Loucy (cell line): ENCODE data around the gene LRRC57.

ENCODE experiments used
- H2AFZ ChIP-seq: fragments of 200-600 bp; sonication (generic); 2 replicates; pipeline ENCODE4 v1.6.0; 2016; ENCODE audit warnings: antibody characterized with exemption, mild to moderate bottlenecking, low read length, moderate library complexity
- H3F3A ChIP-seq: fragments of 200-600 bp; 2 replicates; pipeline ENCODE4 v1.6.0; 2016; ENCODE audit warnings: antibody characterized with exemption, low read depth, mild to moderate bottlenecking
- H3K27me3 ChIP-seq: fragments of 200-600 bp; sonication (generic); 2 replicates; pipeline ENCODE4 v1.6.1; 2014; ENCODE audit warnings: low read length, mild to moderate bottlenecking; ENCODE audit not compliant: insufficient read depth, poor library complexity, severe bottlenecking
- H3K36me3 ChIP-seq: fragments of 200-600 bp; sonication (generic); 2 replicates; pipeline ENCODE4 v1.6.1; 2016; ENCODE audit warnings: low read length; ENCODE audit not compliant: insufficient read depth
- H3K4me1 ChIP-seq: fragments of 200-600 bp; sonication (generic); 2 replicates; pipeline ENCODE4 v1.5.1; 2014; ENCODE audit warnings: low read length, mild to moderate bottlenecking; ENCODE audit not compliant: insufficient read depth, poor library complexity, severe bottlenecking
- H3K4me2 ChIP-seq: fragments of 200-600 bp; sonication (generic); 2 replicates; pipeline ENCODE4 v1.6.0; 2014; ENCODE audit warnings: antibody characterized with exemption, low read length, low read depth, mild to moderate bottlenecking; ENCODE audit not compliant: poor library complexity, severe bottlenecking
- H3K4me3 ChIP-seq: fragments of 200-600 bp; sonication (generic); 2 replicates; pipeline ENCODE4 v1.5.1; 2014; ENCODE audit warnings: low read length, mild to moderate bottlenecking, mixed read lengths; ENCODE audit not compliant: poor library complexity, severe bottlenecking
- H3K79me2 ChIP-seq: fragments of 200-600 bp; sonication (generic); 2 replicates; pipeline ENCODE4 v1.6.1; 2014; ENCODE audit warnings: low read length; ENCODE audit not compliant: insufficient read depth
- H3K9ac ChIP-seq: fragments of 200-600 bp; sonication (generic); 2 replicates; pipeline ENCODE4 v1.6.0; 2014; ENCODE audit warnings: mild to moderate bottlenecking, low read depth, low read length, moderate library complexity; ENCODE audit not compliant: poor library complexity, severe bottlenecking
- H3K9me2 ChIP-seq: fragments of 200-600 bp; sonication (generic); replicated peaks from 2 replicates; pipeline ENCODE4 v1.6.1; 2016; ENCODE audit warnings: low read depth, low read length, mixed read lengths
- H3K9me3 ChIP-seq: fragments of 200-600 bp; sonication (generic); 2 replicates; pipeline ENCODE4 v1.6.1; 2014; ENCODE audit warnings: mild to moderate bottlenecking, antibody characterized with exemption, low read length, low read depth; ENCODE audit not compliant: insufficient read depth
- H4K20me1 ChIP-seq: fragments of 200-600 bp; sonication (generic); 2 replicates; pipeline ENCODE4 v1.6.0; 2014; ENCODE audit warnings: antibody characterized with exemption, low read length, mild to moderate bottlenecking; ENCODE audit not compliant: insufficient read depth, poor library complexity, severe bottlenecking
- CTCF ChIP-seq: fragments of 200-600 bp; sonication (generic); conservative IDR thresholded peaks from 2 replicates; pipeline ENCODE4 v1.5.1; 2014; ENCODE audit warnings: mild to moderate bottlenecking, antibody characterized with exemption, low read length
- EZH2phosphoT487 ChIP-seq: fragments of 200-600 bp; IDR thresholded peaks from 2 replicates; pipeline ENCODE4 v1.6.1; 2018; ENCODE audit warnings: antibody characterized with exemption, mild to moderate bottlenecking, moderate library complexity, borderline replicate concordance

LRRC57 gene

GRCh38 chr15:42581272-42581730 is 32.7 kb upstream of the LRRC57 start:
- Histone ChIP-seq H3F3A (no peaks in the 10 kb centered on the region), H3K4me3 (peak overlapping the region; percentile 76), H3K79me2 (peaks cover 96% of the 10 kb centered on the region), H3K4me1 (peaks cover 62% of the 10 kb centered on the region), H3K27me3 (no peaks in the 10 kb centered on the region), H3K9me2 (no peaks in the 10 kb centered on the region), H3K9ac (peak overlapping the region; percentile 76), H3K9me3 (no peaks in the 10 kb centered on the region), H3K4me2 (peak overlapping the region; percentile 93), H4K20me1 (peaks cover 24% of the 10 kb centered on the region), H2AFZ (peak overlapping the region; percentile 92), H3K36me3 (peaks cover 8% of the 10 kb centered on the region; the same call in 1 of the 2 replicates)
- TF ChIP-seq EZH2phosphoT487 (no peak), CTCF (0 out of 2 replicates have a peak, but pooled peaks have one; percentile 19)

GRCh38 chr15:42578984-42579537 is 30.5 kb upstream of the LRRC57 start:
- Histone ChIP-seq H3K36me3 (no peaks in the 10 kb centered on the region), H4K20me1 (peaks cover 25% of the 10 kb centered on the region), H3K27me3 (no peaks in the 10 kb centered on the region), H3K9ac (peak overlapping the region; percentile 39), H3K4me3 (peak overlapping the region; percentile 76), H3K4me2 (peak overlapping the region; percentile 93), H3K9me3 (no peaks in the 10 kb centered on the region), H3K9me2 (no peaks in the 10 kb centered on the region), H3F3A (no peaks in the 10 kb centered on the region), H3K4me1 (peaks cover 61% of the 10 kb centered on the region), H3K79me2 (peaks cover 82% of the 10 kb centered on the region), H2AFZ (no peak overlapping the region)
- TF ChIP-seq CTCF (no peak), EZH2phosphoT487 (no peak)

GRCh38 chr15:42577514-42578031 is 29.0 kb upstream of the LRRC57 start:
- H3K27me3 ChIP-seq = no peaks in the 10 kb centered on the region
- peak overlapping the region; percentile 76 for H3K4me3 ChIP-seq
- no peaks in the 10 kb centered on the region for H3K9me3 ChIP-seq
- no peaks in the 10 kb centered on the region for H3K36me3 ChIP-seq
- H2AFZ ChIP-seq = no peak overlapping the region
- H3K4me1 ChIP-seq = peaks cover 46% of the 10 kb centered on the region
- no peaks in the 10 kb centered on the region for H3F3A ChIP-seq
- H3K4me2 ChIP-seq = peak overlapping the region; percentile 93
- peak overlapping the region; percentile 79 for H3K9ac ChIP-seq
- no peaks in the 10 kb centered on the region for H3K9me2 ChIP-seq
- peaks cover 67% of the 10 kb centered on the region for H3K79me2 ChIP-seq
- TF ChIP-seq CTCF (no peak), EZH2phosphoT487 (no peak)
- peaks cover 25% of the 10 kb centered on the region for H4K20me1 ChIP-seq
